GM18861 (cell line): ENCODE results near the gene TAF12.
"Not testable (repeated sequence)": the region's sequence is repeated elsewhere in the genome, so short reads cannot be mapped to it uniquely, and the experiment has no call there.

Experiments used
- ATAC-seq: cut with Tn5 transposase; IDR thresholded peaks from one replicate; pipeline ENCODE4 v1.9.1; 2021; ENCODE audit not compliant: unreplicated experiment

TAF12 gene, protein sequence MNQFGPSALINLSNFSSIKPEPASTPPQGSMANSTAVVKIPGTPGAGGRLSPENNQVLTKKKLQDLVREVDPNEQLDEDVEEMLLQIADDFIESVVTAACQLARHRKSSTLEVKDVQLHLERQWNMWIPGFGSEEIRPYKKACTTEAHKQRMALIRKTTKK

DNA sequence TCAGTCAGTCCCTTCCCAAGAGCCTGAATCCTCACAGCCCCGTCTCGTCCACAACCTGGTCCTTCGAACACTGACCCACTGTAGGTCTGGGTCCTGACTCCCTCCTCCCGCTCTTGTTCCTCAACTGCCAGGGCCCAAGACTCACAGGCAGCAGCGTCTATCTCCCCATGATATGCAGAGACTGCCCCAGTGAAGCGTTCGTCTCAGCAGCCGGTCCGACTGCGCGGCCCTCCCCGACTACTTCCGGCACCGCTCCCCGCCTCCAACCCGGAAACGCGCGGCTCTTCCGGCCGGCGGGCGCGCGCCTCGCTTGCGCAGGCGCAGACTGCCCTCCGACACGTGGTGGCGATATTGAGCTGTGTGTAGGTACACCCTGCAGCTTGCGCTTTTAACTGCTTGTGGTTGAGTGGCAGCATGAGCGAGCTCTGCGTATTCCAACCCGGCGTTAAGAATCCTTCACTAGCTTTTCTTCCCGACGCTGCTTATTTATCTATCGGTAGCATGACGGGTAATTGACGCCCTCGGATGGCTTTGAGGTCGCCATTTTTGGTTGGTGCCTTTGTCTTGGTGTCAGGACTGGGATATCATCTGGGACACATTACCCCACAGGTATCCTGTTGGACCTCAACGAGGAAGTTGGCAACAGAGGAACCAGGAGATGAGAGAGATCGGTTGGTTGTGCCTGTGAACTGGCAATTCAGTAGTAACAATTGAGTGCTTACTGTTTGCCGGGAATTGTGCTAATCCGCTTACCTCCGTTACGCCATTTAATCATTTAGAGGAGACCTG is at the start of gene TAF12:
Gene TAF12, minus strand, starts transcription at position 221 of the 789 bp plus-strand sequence. CDS start 20,986 bp downstream, outside the sequence.
- ATAC-seq = peak; percentile 74

DNA sequence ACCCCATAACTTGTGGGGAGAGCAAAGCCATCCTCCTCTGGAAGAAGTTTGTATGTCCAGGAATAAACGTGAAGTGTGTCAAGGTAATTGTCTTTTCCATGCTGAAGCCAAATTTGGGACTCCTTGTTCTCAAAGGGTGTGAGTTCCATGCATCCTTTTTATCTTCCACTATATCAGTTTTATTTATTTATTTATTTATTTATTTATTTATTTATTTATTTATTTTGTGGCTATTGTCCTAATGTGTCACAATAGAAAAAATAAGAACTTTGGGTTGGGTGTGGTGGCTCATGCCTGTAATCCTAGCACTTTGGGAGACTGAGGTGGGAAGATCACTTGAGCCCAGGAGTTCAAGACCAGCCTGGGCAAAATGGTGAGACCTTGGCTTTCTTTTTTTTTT is 48.8 kb upstream of the TAF12 start:
- not testable (repeated sequence) for ATAC-seq

DNA sequence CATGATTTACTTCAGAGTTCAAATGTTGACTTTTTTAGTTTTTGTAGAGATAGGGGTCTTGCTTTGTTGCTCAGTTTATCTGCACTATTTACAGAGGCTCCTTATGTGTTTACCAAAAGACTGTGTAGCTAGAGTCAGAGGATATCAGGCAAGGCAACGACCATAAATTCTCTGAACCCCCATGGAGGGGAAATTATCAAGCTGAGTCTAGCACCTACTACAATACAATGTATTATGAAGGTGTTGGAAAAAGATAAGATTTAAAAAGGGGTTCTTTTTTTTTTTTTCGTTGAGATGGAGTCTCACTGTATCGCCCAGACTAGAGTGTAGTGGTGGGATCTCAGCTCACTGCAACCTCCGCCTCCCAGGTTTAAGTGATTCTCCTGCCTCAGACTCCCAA is 42.1 kb upstream of the TAF12 start:
- ATAC-seq = no peak

DNA sequence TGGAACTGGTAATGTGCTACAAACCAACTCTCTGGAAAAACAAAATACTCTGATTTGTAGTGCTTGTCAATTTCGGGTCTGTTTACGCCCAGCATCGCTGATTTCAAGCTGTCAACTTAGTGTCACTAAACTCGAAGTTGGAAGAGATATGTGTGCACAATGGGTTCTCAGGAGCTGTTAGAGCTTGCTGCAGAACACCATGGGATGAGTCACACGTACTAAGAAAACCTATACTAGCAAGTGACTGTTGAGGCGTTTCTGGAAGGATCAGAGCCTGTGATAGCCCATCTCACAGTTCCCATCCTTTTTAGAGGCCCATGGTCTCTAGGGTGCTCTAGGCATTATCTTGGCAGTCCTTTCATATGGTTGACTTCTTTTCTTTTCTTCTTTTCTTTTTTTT is 40.0 kb upstream of the TAF12 start:
- ATAC-seq = no peak

DNA sequence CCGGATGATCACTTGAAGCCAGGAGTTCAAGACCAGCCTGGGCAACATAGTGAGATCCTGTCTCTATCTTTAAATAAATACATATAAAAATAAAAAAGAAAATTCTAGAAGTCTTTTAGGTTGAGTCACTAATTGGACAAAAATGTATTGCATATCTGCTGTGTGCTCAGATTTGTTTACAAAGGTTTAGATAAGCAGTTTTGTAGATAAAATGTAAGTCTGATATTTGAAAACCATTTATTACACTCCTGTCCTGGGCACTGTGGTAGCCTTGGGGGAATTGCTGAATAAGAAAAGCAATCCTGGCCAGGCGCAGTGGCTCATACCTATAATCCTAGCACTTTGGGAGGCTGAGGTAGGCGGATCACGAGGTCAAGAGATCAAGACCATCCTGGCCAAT is 37.3 kb upstream of the TAF12 start:
- ATAC-seq = no peak

DNA sequence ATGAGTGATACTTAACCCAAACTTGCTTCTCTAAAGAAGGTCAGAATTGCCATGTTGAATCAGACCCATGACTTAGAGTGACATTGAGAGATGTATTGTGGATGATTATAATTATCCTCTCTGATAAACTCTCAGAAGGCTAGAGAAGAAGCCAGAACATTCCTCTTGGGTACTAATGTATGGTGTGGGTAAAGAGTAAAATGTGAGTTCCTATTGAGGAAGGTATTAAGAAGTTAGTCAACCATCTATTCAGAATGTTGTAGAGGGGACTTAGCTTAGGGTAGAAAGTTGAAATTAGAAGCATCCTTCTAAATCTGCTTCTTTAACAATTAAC is 33.0 kb upstream of the TAF12 start:
- no peak for ATAC-seq

DNA sequence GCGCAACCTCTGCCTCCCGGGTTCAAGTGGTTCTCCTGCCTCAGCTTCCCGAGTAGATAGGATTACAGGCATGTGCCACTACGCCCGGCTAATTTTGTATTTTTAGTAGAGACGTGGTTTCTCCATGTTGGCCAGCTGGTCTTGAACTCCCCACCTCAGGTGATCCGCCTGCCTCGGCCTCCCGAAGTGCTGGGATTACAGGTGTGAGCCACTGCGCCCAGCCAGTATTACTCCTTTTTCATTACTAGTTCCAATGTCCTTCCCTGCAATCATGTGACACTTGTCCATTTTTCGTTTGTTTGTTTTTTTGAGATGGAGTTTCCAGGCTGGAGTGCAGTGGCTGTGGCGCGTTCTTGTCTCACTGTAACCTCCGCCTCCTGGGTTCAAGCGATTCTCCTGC is 30.1 kb upstream of the TAF12 start:
- not testable (repeated sequence) for ATAC-seq

DNA sequence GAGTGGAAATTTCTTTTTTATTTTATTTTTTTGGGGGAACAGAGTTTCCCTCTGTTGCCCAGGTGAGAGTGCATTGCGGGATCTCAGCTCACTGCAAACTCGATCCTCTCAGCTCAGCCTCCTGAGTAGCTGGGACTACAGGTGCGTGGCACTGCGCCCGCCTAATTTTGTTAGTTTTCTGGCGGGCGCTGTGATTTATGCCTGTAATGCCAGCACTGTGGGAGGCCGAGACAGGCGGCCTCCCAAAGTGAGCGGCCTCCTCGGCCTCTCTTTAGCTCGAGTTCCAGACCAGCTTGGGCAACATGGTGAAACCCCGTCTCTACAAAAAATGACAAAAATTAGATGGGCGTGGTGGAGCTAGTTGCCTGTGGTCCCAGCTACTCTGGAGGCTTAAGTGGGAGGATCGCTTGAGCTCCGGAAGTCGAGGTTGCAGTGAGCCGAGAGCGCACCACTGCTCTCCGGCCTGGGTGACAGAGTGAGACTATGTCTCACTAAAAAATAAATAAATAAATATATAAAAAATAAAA is 28.4 kb upstream of the TAF12 start:
- ATAC-seq = no peak

DNA sequence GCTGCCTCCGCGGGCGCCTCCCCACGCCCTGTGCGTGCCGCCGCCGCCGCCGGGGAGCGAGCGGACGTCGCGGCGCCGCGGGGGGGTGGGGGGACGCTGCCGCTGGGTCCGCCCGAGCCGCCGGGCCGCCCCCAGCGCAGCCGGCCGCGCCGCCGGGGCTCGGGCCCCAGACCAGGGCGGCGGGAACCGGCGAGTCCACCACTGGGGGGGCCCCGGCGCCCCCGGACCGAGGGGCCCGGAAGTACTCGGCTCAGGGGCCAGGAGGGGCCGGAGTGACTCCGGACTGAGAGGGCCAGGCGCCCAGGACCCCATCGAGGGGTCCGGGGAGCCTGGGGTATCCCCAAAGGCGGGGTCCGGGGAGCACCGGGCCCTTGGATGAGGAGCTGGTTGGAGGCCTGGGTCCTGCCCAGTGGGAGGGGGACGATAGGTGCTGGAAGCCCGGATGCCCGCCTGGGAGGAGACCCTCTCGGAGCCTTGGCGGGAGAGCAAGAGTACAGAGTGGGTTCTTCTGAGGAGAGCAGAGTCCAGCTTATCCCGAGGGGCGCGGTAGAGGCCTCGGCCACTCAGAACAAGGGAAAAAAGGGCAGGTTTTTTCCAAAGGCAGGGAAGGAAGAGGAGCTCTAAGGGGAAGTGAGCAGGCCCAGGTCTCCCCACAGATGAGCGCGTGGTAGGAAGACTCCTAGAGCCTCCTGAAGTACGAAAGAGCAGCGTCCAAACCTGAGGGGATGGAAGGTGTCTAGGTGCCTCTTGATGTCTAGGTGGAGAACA is 26.3 kb upstream of the TAF12 start:
- ATAC-seq = peak; percentile 37

DNA sequence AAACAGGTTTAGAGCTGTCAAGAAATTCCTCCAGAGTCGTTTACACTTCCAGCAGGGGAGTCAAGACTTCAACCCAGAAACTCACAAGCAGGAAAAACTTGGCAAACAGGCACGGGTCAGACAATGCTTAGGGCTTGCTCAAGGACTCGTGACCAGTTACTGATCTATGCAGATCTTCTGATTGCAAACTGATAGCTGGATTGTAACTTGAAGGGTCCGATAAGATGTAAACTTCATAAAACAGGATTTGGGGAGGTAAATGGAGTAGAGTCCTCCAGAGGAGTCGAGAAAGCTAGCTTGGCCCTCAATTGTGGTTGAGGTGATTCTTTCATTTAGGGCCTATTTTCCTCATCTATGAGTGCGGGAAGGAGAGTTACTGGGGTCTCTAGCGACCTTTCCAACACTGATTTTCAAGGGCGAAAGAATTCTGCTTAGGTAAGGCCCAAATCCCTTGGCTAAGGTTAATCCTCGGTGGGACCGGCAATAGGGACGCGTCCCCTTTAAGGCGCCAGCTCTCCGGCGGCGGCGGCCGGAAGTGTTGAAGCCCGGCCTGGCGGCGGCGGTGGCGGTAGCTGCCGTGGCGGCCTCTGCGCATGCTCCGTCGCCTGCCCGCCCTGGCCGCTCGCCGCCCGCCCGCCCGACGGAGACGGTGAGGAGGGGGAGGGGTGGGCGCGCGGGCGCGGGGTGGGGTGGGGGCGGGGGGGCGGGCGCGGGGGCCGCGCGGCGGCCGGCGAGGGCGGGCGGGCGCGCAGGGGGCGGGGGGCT is 25.5 kb upstream of the TAF12 start, which contains the start of gene GMEB1:
Gene GMEB1, plus strand, starts transcription at position 594 of the 765 bp plus-strand sequence. CDS start 14,829 bp downstream, outside the sequence.
- peak; percentile 66 for ATAC-seq

DNA sequence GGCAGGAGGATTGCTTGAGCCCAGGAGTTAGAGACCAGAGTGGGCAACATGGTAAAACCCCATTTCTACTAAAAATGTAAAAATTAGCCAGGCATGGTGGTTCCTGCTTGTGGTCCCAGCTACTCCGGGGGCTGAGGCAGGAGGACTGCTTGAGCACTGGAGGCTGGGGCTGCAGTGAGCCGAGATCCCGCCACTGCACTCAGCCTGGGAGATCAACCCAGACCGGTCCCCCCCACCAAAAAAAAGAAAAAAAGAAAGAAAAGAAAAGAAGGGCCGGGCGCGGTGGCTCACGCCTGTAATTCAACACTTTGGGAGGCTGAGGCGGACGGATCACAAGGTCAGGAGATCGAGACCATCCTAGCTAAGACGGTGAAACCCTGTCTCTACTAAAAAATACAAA is 23.9 kb upstream of the TAF12 start:
- no peak for ATAC-seq

DNA sequence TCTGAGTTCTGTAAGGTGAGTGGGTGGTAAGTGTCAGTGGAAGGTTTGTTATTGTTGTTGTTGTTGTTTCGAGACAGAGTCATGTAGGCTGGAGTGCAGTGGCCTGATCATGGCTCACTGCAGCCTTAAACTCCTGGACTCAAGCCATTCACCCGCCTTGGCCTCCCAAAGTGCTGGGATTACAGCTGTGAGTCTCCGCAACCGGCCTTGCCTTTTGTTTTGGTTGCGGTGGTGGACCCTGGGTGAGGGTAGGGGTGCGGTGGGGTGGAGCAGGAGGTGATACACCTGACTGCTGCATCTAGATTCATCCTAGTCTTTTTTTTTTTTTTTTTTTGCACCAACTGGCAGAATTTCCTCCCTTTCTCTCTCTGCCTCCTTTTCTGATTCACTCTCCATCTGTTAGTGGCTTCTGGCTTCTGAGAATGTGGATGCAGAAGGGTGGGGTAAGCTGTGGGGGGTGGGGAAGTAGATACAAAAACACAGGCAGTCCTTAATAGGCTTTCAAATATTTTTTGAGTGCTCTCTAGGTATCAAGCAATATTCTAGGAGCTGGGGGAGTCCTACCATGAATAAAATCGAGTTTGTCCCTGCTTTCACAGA is 21.1 kb upstream of the TAF12 start:
- ATAC-seq = no peak

DNA sequence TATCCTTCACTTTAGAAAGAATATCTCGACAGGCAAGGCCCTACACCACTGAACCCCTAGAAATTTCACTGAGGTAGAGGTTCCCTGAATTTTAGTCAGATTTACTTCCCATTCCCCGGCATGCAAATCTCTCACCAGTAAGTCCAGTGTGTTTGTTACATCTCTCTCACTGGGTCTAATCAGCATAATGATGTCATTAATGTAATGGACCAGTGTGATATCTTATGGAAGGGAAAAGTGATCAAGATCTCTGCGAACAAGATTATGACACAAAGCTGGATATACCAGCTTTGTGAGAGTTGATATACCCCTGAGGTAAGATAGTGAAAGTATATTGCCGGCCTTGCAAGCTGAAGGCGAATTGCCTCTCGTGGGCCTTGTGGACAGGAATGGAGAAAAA is 13.5 kb upstream of the TAF12 start:
- no peak for ATAC-seq

DNA sequence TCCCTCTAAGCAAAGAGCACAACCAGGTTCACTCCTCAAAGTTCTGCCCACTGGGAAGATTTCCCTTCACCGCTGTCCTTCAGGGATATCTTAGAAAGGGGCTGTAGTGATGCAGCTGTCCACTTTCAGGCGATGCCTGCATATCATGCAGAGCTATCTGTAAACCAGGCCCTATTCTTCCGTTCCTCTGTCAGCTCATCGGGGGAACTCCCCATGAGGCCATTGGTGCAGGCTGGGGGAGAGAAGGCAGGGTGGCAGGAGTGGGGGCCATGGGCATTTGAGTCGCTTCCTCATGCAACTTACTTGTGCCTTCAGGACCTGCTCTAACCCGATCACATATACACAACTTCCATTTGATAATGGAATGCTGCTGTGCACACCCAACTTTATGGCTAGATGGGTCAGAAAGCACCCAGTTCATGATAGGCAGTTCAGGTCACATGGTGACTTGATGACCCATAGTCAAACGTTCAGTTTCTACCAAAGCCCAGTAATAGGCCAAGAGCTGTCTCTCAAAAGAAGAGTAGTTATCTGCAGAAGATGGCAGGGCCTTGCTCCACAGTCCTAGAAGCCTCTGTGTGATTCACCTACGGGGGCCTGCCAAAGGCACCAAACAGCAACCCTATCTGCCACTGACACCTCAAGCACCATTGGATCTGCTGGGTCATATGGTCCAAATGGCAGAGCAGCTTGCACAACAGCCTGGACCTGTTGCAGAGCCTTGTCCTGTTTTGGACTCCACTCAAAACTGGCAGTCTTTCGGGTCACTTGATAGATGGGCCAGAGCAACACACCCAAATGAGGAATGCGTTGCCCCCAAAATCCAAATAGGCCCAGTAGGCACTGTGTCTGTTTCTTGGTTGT is 12.8 kb upstream of the TAF12 start:
- ATAC-seq = not testable (repeated sequence)

DNA sequence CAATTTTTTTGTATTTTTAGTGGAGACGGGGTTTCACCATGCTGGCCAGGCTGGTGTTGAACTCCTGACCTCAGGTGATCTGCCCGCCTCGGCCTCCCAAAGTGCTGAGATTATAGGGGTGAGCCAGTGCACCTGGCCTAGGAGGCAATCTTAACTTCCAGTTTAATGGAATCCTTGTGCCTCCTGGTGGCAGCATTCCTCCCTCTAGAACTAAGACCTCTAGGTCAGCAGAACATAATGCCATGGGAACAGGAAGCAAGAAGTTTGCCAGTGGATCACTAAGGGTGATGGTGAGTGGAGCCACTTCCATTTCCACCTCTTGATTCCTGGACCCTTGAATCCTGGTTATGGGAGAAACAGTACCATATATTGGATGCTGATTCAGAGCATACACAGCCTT is 11.0 kb upstream of the TAF12 start:
- ATAC-seq = not testable (repeated sequence)

DNA sequence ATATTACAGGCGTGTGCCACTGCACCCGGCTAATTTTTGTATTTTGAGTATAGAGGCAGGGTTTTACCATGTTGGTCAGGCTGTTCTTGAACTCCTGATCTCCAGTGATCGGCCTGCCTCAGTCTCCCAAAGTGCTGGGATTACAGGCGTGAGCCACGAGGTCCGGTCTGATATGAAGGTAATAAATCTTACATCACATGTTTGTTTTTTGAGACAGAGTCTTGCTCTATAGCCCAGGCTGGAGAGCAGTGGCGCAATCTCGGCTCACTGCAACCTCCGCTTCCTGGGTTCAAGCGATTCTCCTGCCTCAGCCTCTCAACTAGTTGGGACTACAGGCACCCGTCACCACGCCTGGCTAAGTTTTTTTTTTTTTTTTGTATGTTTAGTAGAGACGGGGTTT is 10.2 kb upstream of the TAF12 start:
- ATAC-seq = not testable (repeated sequence)

DNA sequence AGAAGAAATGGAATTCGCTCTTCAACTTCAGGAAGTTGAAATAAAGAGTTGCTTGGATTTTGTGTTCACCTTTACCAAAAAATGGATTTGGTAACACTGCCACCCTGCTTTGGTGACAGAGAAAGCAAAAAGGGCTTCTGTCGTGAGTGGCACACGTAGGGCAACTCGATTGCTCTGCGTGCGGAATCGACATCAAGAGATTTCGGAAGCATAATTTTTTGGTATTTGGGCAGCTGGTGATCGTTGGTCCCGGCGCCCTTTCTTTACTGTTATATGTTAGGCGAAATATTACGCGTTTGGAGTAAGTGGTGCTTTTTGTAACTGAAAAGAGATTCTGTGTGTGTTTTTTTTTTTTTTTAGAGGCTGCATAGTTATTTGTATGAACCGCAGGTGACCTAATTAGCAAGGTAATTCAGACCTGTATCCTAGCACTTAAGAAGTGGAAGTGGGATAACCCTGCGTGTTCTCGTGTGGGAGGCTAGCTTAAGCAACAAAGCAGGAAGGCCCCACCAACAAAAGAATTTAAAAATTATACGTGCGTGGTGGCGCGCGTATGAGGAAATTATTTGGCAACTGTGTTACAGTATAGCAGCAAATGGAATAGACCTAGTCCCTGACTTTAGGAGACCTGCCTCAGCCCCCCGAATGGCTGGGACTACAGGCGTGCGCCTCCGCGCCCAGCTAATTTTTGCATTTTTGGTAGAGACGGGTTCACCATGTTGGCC is 5.8 kb upstream of the TAF12 start, which contains the start of gene RNU11:
Gene RNU11, plus strand, starts transcription at position 127 of the 725 bp plus-strand sequence.
- ATAC-seq = peak; percentile 57

DNA sequence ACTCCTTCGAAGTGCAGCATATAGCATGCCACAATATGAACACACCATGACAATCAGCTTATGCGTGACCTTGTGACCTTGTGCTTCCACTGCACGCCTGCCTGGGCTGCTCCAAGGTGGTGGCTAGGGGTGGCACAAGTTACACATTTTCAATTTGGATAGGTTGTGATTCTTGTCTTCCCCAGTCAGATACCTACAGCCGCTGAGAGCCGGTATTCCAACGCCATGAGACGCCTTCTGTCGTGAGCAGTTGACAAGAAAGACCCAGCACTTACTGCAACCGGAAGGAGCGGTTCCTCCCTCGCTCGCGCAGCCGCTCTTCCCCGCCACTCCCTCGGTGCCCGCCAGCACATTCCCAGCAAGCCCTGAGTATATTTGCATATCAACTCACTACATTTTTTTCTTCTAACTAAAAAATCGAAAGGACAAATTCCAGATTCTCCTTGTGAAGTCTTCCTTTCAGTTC is 5.2 kb upstream of the TAF12 start:
- ATAC-seq = peak; percentile 59

DNA sequence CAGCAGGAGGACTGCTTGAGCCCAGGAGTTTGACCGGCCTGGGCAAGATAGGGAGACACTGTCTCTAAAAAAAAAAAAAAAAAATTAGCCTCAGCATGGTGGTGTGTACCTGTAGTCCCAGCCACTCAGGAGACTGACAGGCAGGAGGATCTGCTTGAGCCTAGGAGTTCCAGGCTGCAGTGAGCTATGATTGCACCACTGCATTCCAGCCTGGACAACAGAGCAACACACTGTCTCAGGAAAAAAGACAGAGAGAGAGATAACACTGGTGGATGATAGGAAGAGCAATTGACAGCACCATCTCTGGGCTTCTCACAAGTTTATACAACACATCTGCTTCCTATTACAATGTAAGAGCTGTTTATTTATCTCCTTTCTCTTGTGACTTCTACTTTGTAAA is 3.2 kb upstream of the TAF12 start:
- no peak for ATAC-seq
